GM21723 (cell line): ENCODE results near the gene RELB.

Source experiments
- ATAC-seq: cut with Tn5 transposase; IDR thresholded peaks from one replicate; pipeline ENCODE4 v1.9.1; 2021; ENCODE audit warnings: mild to moderate bottlenecking, moderate library complexity; ENCODE audit not compliant: unreplicated experiment

The RELB gene

GRCh38 chr19:45078390-45079062, 77.3 kb downstream of the RELB start:
- no peak for ATAC-seq

DNA sequence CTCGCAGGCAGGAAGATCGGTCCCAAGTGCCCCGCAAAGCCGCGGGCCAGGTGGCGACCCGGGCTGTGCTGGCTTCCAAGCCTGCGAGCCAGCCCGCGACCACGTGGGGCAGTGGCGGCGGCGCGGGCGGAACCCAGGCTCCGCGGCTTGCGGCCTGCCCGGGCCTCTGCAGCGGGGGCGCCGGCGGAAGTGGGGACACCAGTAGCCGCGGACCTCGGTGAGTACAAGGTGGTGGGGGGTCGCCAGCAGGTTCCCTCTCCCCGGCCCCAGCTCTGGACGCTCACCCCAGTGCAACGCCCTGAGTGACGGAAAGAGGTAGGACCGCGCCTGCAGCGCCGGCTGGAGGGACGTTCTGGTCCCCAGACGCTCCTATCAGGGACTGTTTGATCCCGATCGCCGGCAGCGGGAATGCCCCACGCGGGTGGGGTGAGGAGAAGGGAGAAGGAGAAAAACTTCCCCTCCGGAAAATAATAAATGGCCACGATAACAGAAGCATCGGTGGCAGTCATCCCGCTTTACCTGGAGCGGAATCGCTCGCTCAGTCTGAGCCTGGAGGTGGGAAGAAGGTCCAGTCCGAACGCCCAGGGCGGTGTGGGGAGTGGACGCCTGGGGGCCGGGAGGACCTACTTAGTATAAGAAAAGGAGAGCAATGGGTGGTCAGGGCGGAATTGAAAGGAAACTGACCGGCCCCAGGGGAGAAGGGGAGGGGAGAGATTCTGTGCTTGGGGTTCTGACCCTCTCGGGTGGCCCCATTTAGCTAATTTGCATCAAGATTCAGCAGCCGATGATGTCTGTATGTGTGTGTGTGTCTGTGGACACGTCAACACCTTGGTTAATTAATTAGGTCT, 78.0 kb downstream of the RELB start, which contains the start of gene GEMIN7:
Gene GEMIN7 (plus strand): TSS at position 198 of the 848 bp plus-strand sequence. CDS start 10,855 bp downstream, outside the sequence.
- no peak for ATAC-seq

DNA sequence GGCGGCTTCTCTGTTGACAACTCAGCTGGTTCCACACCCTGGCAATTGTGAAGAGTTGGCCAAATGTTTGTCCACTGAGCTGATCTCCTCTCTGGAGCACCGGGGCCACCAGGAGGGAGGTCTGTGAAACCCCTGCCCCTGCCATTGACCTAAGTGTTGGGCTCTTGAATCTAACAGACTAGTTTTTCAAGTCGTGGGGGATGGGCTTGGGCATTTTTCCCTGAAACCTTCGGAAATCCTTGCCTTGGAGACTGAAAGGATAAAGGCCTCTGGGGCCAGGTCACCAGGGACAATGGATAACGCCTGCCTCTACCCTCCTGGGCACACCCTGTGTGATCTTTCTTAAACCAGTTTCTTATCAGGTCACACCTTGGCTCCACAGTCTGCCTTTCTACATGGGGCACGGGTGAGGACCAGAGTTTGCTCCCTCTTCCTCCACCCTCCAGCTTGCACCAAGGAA, 78.7 kb downstream of the RELB start:
- no peak for ATAC-seq

- no peak for ATAC-seq
Measured at GRCh38 chr19:45082170-45082569, 80.9 kb downstream of the RELB start.

GRCh38 chr19:45086480-45086879, 85.2 kb downstream of the RELB start:
- no peak for ATAC-seq

GRCh38 chr19:45087531-45087930, 86.3 kb downstream of the RELB start:
- ATAC-seq = no peak
